ENCODE data around the gene BEGAIN. TPM values are rescaled to one million over a fixed set of nuclear protein-coding genes. Genes with fewer than 3 reads are reported as not detected.

The BEGAIN gene
- total and polyA plus RNA-seq, 4 donors, result 0.27 to 1.6 (median 1.3) TPM

- DNase-seq (no peak), ATAC-seq (ENCODE audit: insufficient read depth, low FRiP score) (no peak)
- Histone ChIP-seq H3K27ac (ENCODE audit: low read depth in 1 of 2, low read length in 1 of 2) (no peak overlapping the region), H3K27me3 (ENCODE audit: control insufficient read depth in 3 of 3, insufficient read depth in 3 of 3, low read length in 2 of 3) (no peaks in the 10 kb centered on the region), H3K9ac (ENCODE audit: insufficient read depth in 1 of 2, low read length in 2 of 2) (no peak overlapping the region), H3K9me3 (ENCODE audit: control insufficient read depth in 4 of 4, insufficient read depth in 3 of 4, low read length in 3 of 4) (peaks cover 0 to 7% (median 0%) of the 10 kb centered on the region in 4 donors), H3K4me1 (ENCODE audit: control insufficient read depth in 5 of 5, insufficient read depth in 5 of 5, low read length in 5 of 5) (no peaks in the 10 kb centered on the region), H3K36me3 (ENCODE audit: control insufficient read depth in 4 of 4, insufficient read depth in 4 of 4, low read length in 4 of 4) (peaks cover 0 to 4% (median 0%) of the 10 kb centered on the region in 4 donors), H3K4me3 (no peak overlapping the region)
- 96 to 97% methylated on average over 2 of the region's 2 CpGs for WGBS, 2 donors
- no peak for TF ChIP-seq CTCF (IDR thresholded peaks at IDR 0.05; ENCODE audit: control extremely low read depth, extremely low read depth)
These were observed 91.3 kb downstream of the BEGAIN start for GRCh38 chr14:100495917-100496316.

- DNase-seq (no peak), ATAC-seq (ENCODE audit: insufficient read depth, low FRiP score) (no peak)
- TF ChIP-seq CTCF (IDR thresholded peaks at IDR 0.05; ENCODE audit: control extremely low read depth, extremely low read depth), result no peak
- Histone ChIP-seq H3K27ac (ENCODE audit: low read depth in 1 of 2, low read length in 1 of 2) (no peak overlapping the region), H3K9ac (ENCODE audit: insufficient read depth in 1 of 2, low read length in 2 of 2) (no peak overlapping the region), H3K4me3 (no peak overlapping the region), H3K4me1 (ENCODE audit: control insufficient read depth in 5 of 5, insufficient read depth in 5 of 5, low read length in 5 of 5) (no peaks in the 10 kb centered on the region), H3K27me3 (ENCODE audit: control insufficient read depth in 3 of 3, insufficient read depth in 3 of 3, low read length in 2 of 3) (no peaks in the 10 kb centered on the region), H3K36me3 (ENCODE audit: control insufficient read depth in 4 of 4, insufficient read depth in 4 of 4, low read length in 4 of 4) (peaks cover 0 to 4% (median 0%) of the 10 kb centered on the region in 4 donors), H3K9me3 (ENCODE audit: control insufficient read depth in 4 of 4, insufficient read depth in 3 of 4, low read length in 3 of 4) (peaks cover 0 to 7% (median 0%) of the 10 kb centered on the region in 4 donors)
- 87 to 91% methylated on average over 4 of the region's 4 CpGs for WGBS, 2 donors
These were observed 92.6 kb downstream of the BEGAIN start for GRCh38 chr14:100494645-100495044.

- Histone ChIP-seq H3K27me3 (ENCODE audit: control insufficient read depth in 3 of 3, insufficient read depth in 3 of 3, low read length in 2 of 3) (no peaks in the 10 kb centered on the region), H3K27ac (ENCODE audit: low read depth in 1 of 2, low read length in 1 of 2) (no peak overlapping the region), H3K9me3 (ENCODE audit: control insufficient read depth in 4 of 4, insufficient read depth in 3 of 4, low read length in 3 of 4) (peaks cover 0 to 2% (median 0%) of the 10 kb centered on the region in 4 donors), H3K4me3 (no peak overlapping the region), H3K4me1 (ENCODE audit: control insufficient read depth in 5 of 5, insufficient read depth in 5 of 5, low read length in 5 of 5) (no peaks in the 10 kb centered on the region), H3K9ac (ENCODE audit: insufficient read depth in 1 of 2, low read length in 2 of 2) (no peak overlapping the region), H3K36me3 (ENCODE audit: control insufficient read depth in 4 of 4, insufficient read depth in 4 of 4, low read length in 4 of 4) (peaks cover 0 to 4% (median 0%) of the 10 kb centered on the region in 4 donors)
- 93 to 97% methylated on average over 4 of the region's 4 CpGs for WGBS, 2 donors
- ATAC-seq (ENCODE audit: insufficient read depth, low FRiP score), result no peak
- no peak for DNase-seq
- no peak for TF ChIP-seq CTCF (IDR thresholded peaks at IDR 0.05; ENCODE audit: control extremely low read depth, extremely low read depth)
These were observed 97.0 kb downstream of the BEGAIN start for GRCh38 chr14:100490252-100490651.

DNA sequence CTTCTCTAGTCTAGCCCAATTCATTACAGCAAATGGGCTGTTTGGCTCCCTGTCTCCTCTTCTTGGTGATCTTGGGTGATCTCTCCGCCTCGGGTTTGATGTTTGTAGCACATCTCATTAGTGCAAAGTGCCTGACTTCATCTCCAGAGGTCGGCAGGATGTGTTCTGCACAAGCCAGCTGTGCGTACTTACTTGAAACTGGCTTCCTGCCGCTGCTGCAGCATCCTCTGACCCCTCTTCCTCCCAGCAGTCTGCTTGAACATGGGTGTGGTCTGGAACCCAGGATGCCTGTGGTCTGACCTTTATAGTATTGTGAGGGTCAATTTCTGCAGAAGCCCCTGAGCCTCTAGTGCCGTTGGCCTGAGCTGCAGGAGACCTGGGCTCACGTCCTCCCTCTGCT is 99.2 kb downstream of the BEGAIN start:
- no peak for DNase-seq
- H3K27me3 ChIP-seq (ENCODE audit: control insufficient read depth in 3 of 3, insufficient read depth in 3 of 3, low read length in 2 of 3), result no peaks in the 10 kb centered on the region
- H3K9ac ChIP-seq (ENCODE audit: insufficient read depth in 1 of 2, low read length in 2 of 2), result no peak overlapping the region
- ATAC-seq (ENCODE audit: insufficient read depth, low FRiP score), result no peak
- peaks cover 0 to 2% (median 0%) of the 10 kb centered on the region in 4 donors for H3K9me3 ChIP-seq (ENCODE audit: control insufficient read depth in 4 of 4, insufficient read depth in 3 of 4, low read length in 3 of 4)
- no peak overlapping the region for H3K27ac ChIP-seq (ENCODE audit: low read depth in 1 of 2, low read length in 1 of 2)
- no peak overlapping the region for H3K4me3 ChIP-seq
- TF ChIP-seq CTCF (IDR thresholded peaks at IDR 0.05; ENCODE audit: control extremely low read depth, extremely low read depth), result no peak
- WGBS, 2 donors, result 70% methylated on average over 7 of the region's 7 CpGs
- H3K36me3 ChIP-seq (ENCODE audit: control insufficient read depth in 4 of 4, insufficient read depth in 4 of 4, low read length in 4 of 4), result peaks cover 0 to 7% (median 0%) of the 10 kb centered on the region in 4 donors
- H3K4me1 ChIP-seq (ENCODE audit: control insufficient read depth in 5 of 5, insufficient read depth in 5 of 5, low read length in 5 of 5), result no peaks in the 10 kb centered on the region

Data from lung (tissue), 12 donors.